Endothelial cell of umbilical vein (primary cell): ENCODE data around the gene MS4A10. TPM values are rescaled to one million over a fixed set of nuclear protein-coding genes. Genes with fewer than 3 reads are reported as not detected.

Experiments
- BruUV-seq: library from RNA; stranded (reverse); fragments of 400-500 nt; replicated peaks from 2 replicates; lab custom pipeline; 2021; lab: Mats Ljungman, UMichigan
- CTCF ChIA-PET: fragments of 300-600, 350-600 bp; sonication (Branson Sonifier 250); formaldehyde crosslinking; loops from one replicate; lab custom pipeline; 2021; ENCODE audit warnings: antibody characterized with exemption, inconsistent platforms; lab: Charles Lee
- POLR2A ChIA-PET: fragments of 300-600, 350-600 bp; sonication (Branson Sonifier 250); formaldehyde crosslinking; loops from one replicate; lab custom pipeline; 2021; ENCODE audit warnings: antibody characterized with exemption, inconsistent platforms; lab: Charles Lee
- DNase-seq: peaks from one replicate; pipeline ENCODE4 v3.0.0-alpha.2; 2011; ENCODE audit warnings: low read depth, low spot score
- FAIRE-seq: peaks from 2 replicates; lab custom pipeline; 2011; peaks lifted over from hg19 to GRCh38; lab: Jason Lieb, UNC
- H2AFZ ChIP-seq: 2 replicates; pipeline ENCODE4 v1.6.0; 2012; ENCODE audit warnings: low read depth, low read length, control low read depth, inconsistent platforms
- H3K27ac ChIP-seq: 2 replicates; pipeline ENCODE4 v1.5.1; 2011; ENCODE audit warnings: low read depth, mild to moderate bottlenecking, control low read depth, low read length, moderate library complexity; ENCODE audit not compliant: insufficient read depth
- H3K27me3 ChIP-seq, 2 experiments: 2 replicates each; pipeline versions ENCODE4 v1.6.0 to v1.6.1; 2011; ENCODE audit warnings: low read length in 2 of 2, mixed read lengths in 1 of 2; ENCODE audit not compliant: control insufficient read depth in 2 of 2, insufficient read depth in 2 of 2
- H3K36me3 ChIP-seq, 2 experiments: 2 replicates in 1 of 2; 3 replicates in 1 of 2; pipeline ENCODE4 v1.5.1; 2011; ENCODE audit warnings: low read length in 2 of 2, mild to moderate bottlenecking in 1 of 2, moderate library complexity in 1 of 2; ENCODE audit not compliant: control insufficient read depth in 2 of 2, insufficient read depth in 2 of 2; ENCODE audit errors: extremely low read depth in 1 of 2
- H3K4me1 ChIP-seq: 3 replicates; pipeline ENCODE4 v1.5.1; 2011; ENCODE audit warnings: mild to moderate bottlenecking, low read length; ENCODE audit not compliant: control insufficient read depth, insufficient read depth; ENCODE audit errors: extremely low read depth
- H3K4me2 ChIP-seq: 2 replicates; pipeline ENCODE4 v1.6.1; 2011; ENCODE audit warnings: low read length, control low read depth, mixed read lengths; ENCODE audit not compliant: insufficient read depth
- H3K4me3 ChIP-seq, 3 experiments: fragments of 200-600 bp in 1 of 3; sonication (generic), shearing (Covaris generic) in 1 of 3; replicated peaks in 1 of 3; 2 replicates each; pipeline ENCODE4 v1.5.1; 2011 to 2016; ENCODE audit warnings: control low read depth in 3 of 3, low read length in 3 of 3, mild to moderate bottlenecking in 2 of 3, inconsistent platforms in 1 of 3, low read depth in 1 of 3, moderate library complexity in 1 of 3; ENCODE audit not compliant: insufficient read depth in 1 of 3
- H3K79me2 ChIP-seq: 2 replicates; pipeline ENCODE4 v1.6.0; 2012; ENCODE audit warnings: low read length, inconsistent platforms; ENCODE audit not compliant: control insufficient read depth, insufficient read depth
- H3K9ac ChIP-seq: replicated peaks from 2 replicates; pipeline ENCODE3; 2011; ENCODE audit warnings: low read length, control low read depth; ENCODE audit not compliant: insufficient read depth; ENCODE audit errors: extremely low read depth
- H3K9me1 ChIP-seq: replicated peaks from 3 replicates; pipeline ENCODE4 v1.6.0; 2011; ENCODE audit warnings: mild to moderate bottlenecking, low read length; ENCODE audit not compliant: control insufficient read depth, insufficient read depth; ENCODE audit errors: extremely low read depth
- H3K9me3 ChIP-seq: replicated peaks from 2 replicates; pipeline ENCODE4 v1.5.1; 2012; ENCODE audit warnings: low read length, inconsistent platforms; ENCODE audit not compliant: control insufficient read depth, insufficient read depth
- H4K20me1 ChIP-seq: replicated peaks from 2 replicates; pipeline ENCODE3; 2011; ENCODE audit warnings: mild to moderate bottlenecking, low read length; ENCODE audit not compliant: control insufficient read depth, insufficient read depth; ENCODE audit errors: extremely low read depth
- EZH2 ChIP-seq: IDR thresholded peaks from 2 replicates; pipeline ENCODE4 v1.6.1; 2012; ENCODE audit warnings: borderline replicate concordance, low read depth, mild to moderate bottlenecking, moderate library complexity, low read length, inconsistent platforms; ENCODE audit not compliant: severe bottlenecking
- FOS ChIP-seq: IDR thresholded peaks from 2 replicates; pipeline ENCODE4 v1.6.1; 2011; ENCODE audit warnings: mild to moderate bottlenecking, low read length, moderate library complexity, borderline replicate concordance; ENCODE audit not compliant: insufficient read depth
- GATA2 ChIP-seq: IDR thresholded peaks from 2 replicates; pipeline ENCODE4 v1.7.0; 2011; ENCODE audit warnings: low read depth, mild to moderate bottlenecking, moderate library complexity, mixed read lengths, low read length; ENCODE audit not compliant: insufficient read length, insufficient read depth
- JUN ChIP-seq: IDR thresholded peaks from 2 replicates; pipeline ENCODE4 v1.6.1; 2011; ENCODE audit warnings: borderline replicate concordance, low read depth; ENCODE audit not compliant: insufficient read length, insufficient read depth
- MYC ChIP-seq: IDR thresholded peaks from one replicate; pipeline ENCODE4 v1.6.1; 2011; ENCODE audit warnings: mild to moderate bottlenecking, low read depth, low read length
- POLR2A ChIP-seq: IDR thresholded peaks from 2 replicates; pipeline ENCODE4 v1.6.1; 2012; ENCODE audit warnings: low read depth, mild to moderate bottlenecking, control low read depth, low read length
- POLR2AphosphoS5 ChIP-seq: IDR thresholded peaks from 2 replicates; pipeline ENCODE4 v1.6.1; 2012; ENCODE audit warnings: low read depth, mild to moderate bottlenecking, control low read depth, low read length, moderate library complexity; ENCODE audit not compliant: insufficient read depth
- dilution Hi-C: fragments of 300-500 bp; cut with MboI; formaldehyde crosslinking; loops from one replicate; pipeline ENCODE4 v1.15.0; 2019; ENCODE audit warnings: low sequenced_read_pairs; ENCODE audit not compliant: extremely low pct_ligation_motif_present
- intact Hi-C: fragments of 100-400 bp; cut with micrococcal nuclease; formaldehyde crosslinking; loops from one replicate; pipeline ENCODE4 v1.10.0; 2022
- polyA plus RNA-seq, 4 experiments: library from polyadenylated mRNA; depleted of rRNA in 3 of 4; stranded (reverse) in 3 of 4; unstranded in 1 of 4; fragments of >200 nt; gene quantifications; 2 replicates each; pipeline versions ENCODE4 v1.2.1 to v1.2.3, GENCODE V29; 2011 to 2012; ENCODE audit warnings: missing spikeins in 1 of 4
- total RNA-seq: library from RNA; stranded (reverse); gene quantifications from 2 replicates; pipeline ENCODE4 v1.2.3, GENCODE V29; 2021
- TF ChIP-seq, protein P1 (sequence below), 2 donors: IDR thresholded peaks; 1 replicate in 1 of 2; 2 replicates in 1 of 2; pipeline ENCODE4 v1.5.1; 2011; ENCODE audit warnings: low read length in 2 of 2, mild to moderate bottlenecking in 2 of 2, moderate library complexity in 2 of 2, control low read depth in 1 of 2, inconsistent platforms in 1 of 2, low read depth in 1 of 2; ENCODE audit not compliant: insufficient read depth in 1 of 2; ENCODE audit errors: extremely low read depth in 1 of 2
- TF ChIP-seq, protein P2 (sequence below): IDR thresholded peaks from 2 replicates; pipeline ENCODE4 v1.6.1; 2011; ENCODE audit not compliant: insufficient read depth, insufficient read length

Gene MS4A10
- total and polyA plus RNA-seq, 2 donors (not counting 3 experiments of a cell fraction or from before 2014, with no cell fraction given), result not detected

DNA sequence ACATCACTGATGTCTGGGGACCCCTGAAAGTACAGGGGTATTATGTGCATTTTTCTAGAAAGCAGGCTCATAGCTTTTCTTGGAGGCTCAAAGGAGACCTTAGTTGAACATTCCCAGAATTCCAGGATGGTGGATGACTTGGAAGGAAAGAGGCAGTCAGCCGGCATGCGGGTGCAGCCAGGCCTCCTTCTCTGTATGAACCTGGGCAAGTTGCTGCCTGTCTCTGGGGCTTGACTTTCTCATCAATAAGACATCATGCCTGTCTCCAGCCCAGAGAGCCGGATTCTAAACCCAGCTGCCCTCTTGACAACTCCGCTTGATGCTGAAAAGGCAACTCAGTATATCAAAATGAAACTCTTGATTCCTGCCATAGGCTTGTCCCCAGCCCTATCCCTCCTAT, 15.9 kb upstream of the MS4A10 start:
- POLR2A ChIA-PET, result no interaction called here
- no peaks in the 10 kb centered on the region for H3K9me3 ChIP-seq

DNA sequence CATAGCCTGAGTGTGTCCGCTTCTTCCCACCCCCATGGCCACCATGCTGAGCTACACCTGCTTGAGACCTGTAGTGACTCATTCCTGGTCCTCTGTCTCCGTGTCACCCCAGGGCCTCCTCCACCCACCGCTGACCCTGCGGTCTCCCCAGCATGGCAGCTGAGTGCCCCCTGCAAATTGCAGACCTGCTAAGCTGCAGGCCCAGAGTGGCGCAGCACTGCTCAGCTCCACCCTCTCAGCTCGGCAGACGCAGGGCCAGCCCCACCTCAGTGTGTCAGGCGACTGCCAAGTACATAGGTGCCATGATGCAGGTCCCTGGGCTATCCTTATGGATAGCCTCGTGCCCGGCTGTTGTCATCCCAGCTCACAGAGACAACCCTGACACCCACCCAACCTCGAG, 15.3 kb upstream of the MS4A10 start:
- H4K20me1 ChIP-seq, result no peaks in the 10 kb centered on the region
- ChIA-PET CTCF (interaction anchor here (0.9 to 5.3 kb wide), 4 partner anchors 62 to 145 kb away, joined by 3 to 47 read pairs (median 10); no protein-coding TSS in a partner anchor), POLR2A (no interaction called here)
- H3K9me1 ChIP-seq, result no peaks in the 10 kb centered on the region
- DNase-seq (no peak), FAIRE-seq (no peak)
- H3K9ac ChIP-seq, result no peak overlapping the region
- H2AFZ ChIP-seq, result no peak overlapping the region
- peaks cover 0 to 10% of the 10 kb centered on the region in 2 experiments for H3K27me3 ChIP-seq
- dilution Hi-C loops, result no loop called here
- no peaks in the 10 kb centered on the region for H3K79me2 ChIP-seq
- H3K27ac ChIP-seq, result no peak overlapping the region
- TF ChIP-seq, protein P1, sequence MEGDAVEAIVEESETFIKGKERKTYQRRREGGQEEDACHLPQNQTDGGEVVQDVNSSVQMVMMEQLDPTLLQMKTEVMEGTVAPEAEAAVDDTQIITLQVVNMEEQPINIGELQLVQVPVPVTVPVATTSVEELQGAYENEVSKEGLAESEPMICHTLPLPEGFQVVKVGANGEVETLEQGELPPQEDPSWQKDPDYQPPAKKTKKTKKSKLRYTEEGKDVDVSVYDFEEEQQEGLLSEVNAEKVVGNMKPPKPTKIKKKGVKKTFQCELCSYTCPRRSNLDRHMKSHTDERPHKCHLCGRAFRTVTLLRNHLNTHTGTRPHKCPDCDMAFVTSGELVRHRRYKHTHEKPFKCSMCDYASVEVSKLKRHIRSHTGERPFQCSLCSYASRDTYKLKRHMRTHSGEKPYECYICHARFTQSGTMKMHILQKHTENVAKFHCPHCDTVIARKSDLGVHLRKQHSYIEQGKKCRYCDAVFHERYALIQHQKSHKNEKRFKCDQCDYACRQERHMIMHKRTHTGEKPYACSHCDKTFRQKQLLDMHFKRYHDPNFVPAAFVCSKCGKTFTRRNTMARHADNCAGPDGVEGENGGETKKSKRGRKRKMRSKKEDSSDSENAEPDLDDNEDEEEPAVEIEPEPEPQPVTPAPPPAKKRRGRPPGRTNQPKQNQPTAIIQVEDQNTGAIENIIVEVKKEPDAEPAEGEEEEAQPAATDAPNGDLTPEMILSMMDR (IDR thresholded peaks at IDR 0.05; ENCODE audit: extremely low read depth in 1 of 2, insufficient read depth in 1 of 2, low read depth in 1 of 2, low read length in 2 of 2), result no peak
- TF ChIP-seq MYC (no peak), GATA2 (no peak), POLR2AphosphoS5 (no peak), JUN (no peak), EZH2 (no peak), POLR2A (no peak), FOS (no peak)
- TF ChIP-seq, protein P2, sequence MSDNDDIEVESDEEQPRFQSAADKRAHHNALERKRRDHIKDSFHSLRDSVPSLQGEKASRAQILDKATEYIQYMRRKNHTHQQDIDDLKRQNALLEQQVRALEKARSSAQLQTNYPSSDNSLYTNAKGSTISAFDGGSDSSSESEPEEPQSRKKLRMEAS, result no peak
- H3K4me3 ChIP-seq, result no peak overlapping the region
- no TSS peak for BruUV-seq
- intact Hi-C loops, result no loop called here
- no peaks in the 10 kb centered on the region for H3K9me3 ChIP-seq
- H3K4me1 ChIP-seq, result peaks cover 5% of the 10 kb centered on the region
- H3K36me3 ChIP-seq, result no peaks in the 10 kb centered on the region
- no peak overlapping the region for H3K4me2 ChIP-seq

More for the DNA sequence above, 15.9 kb upstream of the MS4A10 start:
- Histone ChIP-seq H3K4me2 (no peak overlapping the region), H3K4me1 (peaks cover 5% of the 10 kb centered on the region), H3K79me2 (no peaks in the 10 kb centered on the region), H3K27ac (no peak overlapping the region), H4K20me1 (no peaks in the 10 kb centered on the region), H2AFZ (no peak overlapping the region), H3K9ac (no peak overlapping the region), H3K4me3 (no peak overlapping the region), H3K27me3 (peaks cover 0 to 11% of the 10 kb centered on the region in 2 experiments), H3K9me1 (no peaks in the 10 kb centered on the region), H3K36me3 (no peaks in the 10 kb centered on the region)
- TF ChIP-seq, protein P2, result no peak
- intact Hi-C loops, result no loop called here
- DNase-seq (no peak), FAIRE-seq (no peak)
- CTCF ChIA-PET, result interaction anchor here (0.9 to 5.3 kb wide), 4 partner anchors 62 to 146 kb away, joined by 3 to 47 read pairs (median 10); no protein-coding TSS in a partner anchor
- no TSS peak for BruUV-seq
- dilution Hi-C loops, result no loop called here
